ENCODE results near the gene ELAPOR1. TPM values are rescaled to one million over a fixed set of nuclear protein-coding genes. Genes with fewer than 3 reads are reported as not detected.

The ELAPOR1 gene
- total and polyA plus RNA-seq, 9 of the 15 experiments (the other 6 are each of a cell fraction or from before 2014, with no cell fraction given) = 0.07 to 1.2 (median 0.18) TPM

GRCh38 chr1:109069294-109069693, 44.6 kb upstream of the ELAPOR1 start:
- ChIA-PET CTCF (ENCODE audit: low intra/inter-chr PET ratio) (no interaction called here), POLR2A (interaction anchor here (0.6 to 1.8 kb wide), 3 partner anchors 9 to 42 kb away, joined by 3 to 11 read pairs (median 4); no protein-coding TSS in a partner anchor)
- in situ Hi-C loops (cut with MboI) (no loop called here), intact Hi-C loops (cut with micrococcal nuclease) (no loop called here)
- Histone ChIP-seq H3K27ac (ENCODE audit: extremely low read depth, low read depth, low read length) (no peak overlapping the region), H3K9ac (ENCODE audit: insufficient read depth in 1 of 2, low read depth in 2 of 2, low read length in 2 of 2) (no peak overlapping the region), H2AFZ (ENCODE audit: low read depth, low read length) (no peak overlapping the region), H3K9me3 (replicated peaks; ENCODE audit: control insufficient read depth, insufficient read depth, low read depth, low read length) (no peaks in the 10 kb centered on the region), H3K4me1 (replicated peaks in 1 of 2; ENCODE audit: control insufficient read depth in 2 of 2, insufficient read depth in 2 of 2, low read length in 2 of 2) (no peaks in the 10 kb centered on the region), H3K79me2 (ENCODE audit: control insufficient read depth, insufficient read depth, low read length) (peaks cover 5% of the 10 kb centered on the region; the same call in 1 of the 3 replicates), H3K4me2 (ENCODE audit: insufficient read depth, low read length) (no peak overlapping the region), H3K36me3 (ENCODE audit: control insufficient read depth, insufficient read depth, low read length) (peaks cover 54% of the 10 kb centered on the region), H4K20me1 (replicated peaks; ENCODE audit: control insufficient read depth, insufficient read depth, low read length) (no peaks in the 10 kb centered on the region), H3K9me1 (ENCODE audit: control insufficient read depth, insufficient read depth, low read length) (no peaks in the 10 kb centered on the region), H3K4me3 (no peak overlapping the region), H3K27me3 (ENCODE audit: control insufficient read depth in 2 of 2, insufficient read depth in 2 of 2, low read length in 2 of 2) (no peaks in the 10 kb centered on the region)
- no peak for TF ChIP-seq HDAC2 (IDR thresholded peaks at IDR 0.05)
- no peak for TF ChIP-seq BHLHE40 (IDR thresholded peaks at IDR 0.05; ENCODE audit: low read length)
- no peak for TF ChIP-seq PPARD (CRISPR knock-in tag; IDR thresholded peaks at IDR 0.05)
- no peak for TF ChIP-seq ZNF75A (CRISPR knock-in tag; IDR thresholded peaks at IDR 0.05)
- TF ChIP-seq ZNF174 (CRISPR knock-in tag; IDR thresholded peaks at IDR 0.05) = no peak
- TF ChIP-seq HNRNPK (IDR thresholded peaks at IDR 0.05; ENCODE audit: low read depth, low read length, poor library complexity, severe bottlenecking) = no peak
- TF ChIP-seq GTF3C2 (IDR thresholded peaks at IDR 0.05; ENCODE audit: borderline replicate concordance, extremely low read depth, insufficient read length) = no peak
- FAIRE-seq = no peak
- BruUV-seq (replicated peaks) = no TSS peak
- no peak for ATAC-seq
- WGBS (ENCODE audit: insufficient coverage, low coverage, missing lambda C conversion rate) = 67% methylated on average over 1 of the region's 1 CpG
- DNase-seq (ENCODE audit: extremely low read depth in 1 of 4, low spot score in 3 of 4) = no peak

All from K562 (cell line).